ENCODE results near the gene EPAS1. TPM values are rescaled to one million over a fixed set of nuclear protein-coding genes. Genes with fewer than 3 reads are reported as not detected.
A peak's percentile ranks its signal among the peaks of the same experiment; 100 is the strongest.

The EPAS1 gene
- total and polyA plus RNA-seq, 2 of the 13 experiments (the other 11 are each of a cell fraction or from before 2014, with no cell fraction given): 47.1 to 182 TPM

DNA sequence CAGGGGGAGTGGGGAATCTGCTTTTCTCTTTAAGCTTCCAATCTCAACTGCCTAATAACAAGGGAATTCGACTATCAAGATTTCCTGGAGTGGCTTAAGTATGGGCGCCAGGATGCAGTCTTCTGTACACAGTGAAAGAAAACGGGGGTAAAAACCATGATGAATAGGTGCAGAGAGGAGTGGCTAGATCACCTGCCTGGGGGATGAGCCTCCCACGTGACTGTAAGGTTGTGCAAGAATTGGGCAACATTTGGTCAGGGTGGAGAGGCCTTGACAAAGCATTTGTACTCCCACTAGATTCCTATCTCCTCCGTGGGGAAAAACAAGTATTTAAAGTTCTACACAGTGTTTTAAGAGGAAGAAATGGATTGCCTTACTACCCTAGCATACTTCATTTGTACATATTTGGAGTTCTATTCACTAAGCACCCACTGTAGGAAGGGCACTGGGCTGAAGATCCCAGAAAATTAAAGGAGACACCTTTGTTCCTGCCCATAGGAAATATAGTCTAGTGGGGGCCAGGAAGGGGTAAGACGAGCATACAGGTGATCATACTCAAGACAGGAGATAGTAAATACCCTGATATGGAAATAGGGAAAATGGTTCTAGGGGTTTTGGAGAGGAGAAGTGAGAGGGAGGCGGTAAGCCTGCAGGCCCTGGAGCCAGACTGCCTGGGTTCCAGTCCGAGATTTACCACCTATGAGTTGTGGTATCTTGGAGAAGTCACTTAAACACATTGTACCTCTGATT, 29.2 kb downstream of the EPAS1 start (continued):
- peak; percentile 93 to 94 for TF ChIP-seq EP300 (IDR thresholded peaks at IDR 0.05; ENCODE audit: low read depth in 2 of 2, low read length in 2 of 2)
- TF ChIP-seq EP300 (CRISPR knock-in tag; IDR thresholded peaks at IDR 0.05; ENCODE audit: borderline replicate concordance): peak; percentile 70; the same call in 1 of the 2 replicates
- peak; percentile 81 for TF ChIP-seq GATA4 (IDR thresholded peaks at IDR 0.05; ENCODE audit: borderline replicate concordance, low read depth)
- peak; percentile 71 for TF ChIP-seq SIX1 (CRISPR knock-in tag; IDR thresholded peaks at IDR 0.05; ENCODE audit: borderline replicate concordance)
- TF ChIP-seq ZNF367 (CRISPR knock-in tag; IDR thresholded peaks at IDR 0.05; ENCODE audit: borderline replicate concordance): no peak; the same call in 1 of the 2 replicates
- no peak for TF ChIP-seq MAZ (IDR thresholded peaks at IDR 0.05; ENCODE audit: borderline replicate concordance, low read depth, low read length)
- peak; percentile 42; the same call in 1 of the 2 replicates for TF ChIP-seq MAZ (CRISPR knock-in tag; IDR thresholded peaks at IDR 0.05; ENCODE audit: low read depth)
- TF ChIP-seq RBFOX2 (IDR thresholded peaks at IDR 0.05; ENCODE audit: low read depth, low read length): no peak
- TF ChIP-seq THYN1 (CRISPR knock-in tag; IDR thresholded peaks at IDR 0.05; ENCODE audit: borderline replicate concordance, low read depth): no peak
- TF ChIP-seq, protein P1, sequence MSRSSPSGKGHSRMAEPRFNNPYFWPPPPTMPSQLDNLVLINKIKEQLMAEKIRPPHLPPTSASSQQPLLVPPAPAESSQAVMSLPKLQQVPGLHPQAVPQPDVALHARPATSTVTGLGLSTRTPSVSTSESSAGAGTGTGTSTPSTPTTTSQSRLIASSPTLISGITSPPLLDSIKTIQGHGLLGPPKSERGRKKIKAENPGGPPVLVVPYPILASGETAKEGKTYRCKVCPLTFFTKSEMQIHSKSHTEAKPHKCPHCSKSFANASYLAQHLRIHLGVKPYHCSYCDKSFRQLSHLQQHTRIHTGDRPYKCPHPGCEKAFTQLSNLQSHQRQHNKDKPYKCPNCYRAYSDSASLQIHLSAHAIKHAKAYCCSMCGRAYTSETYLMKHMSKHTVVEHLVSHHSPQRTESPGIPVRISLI (CRISPR knock-in tag; IDR thresholded peaks at IDR 0.05; ENCODE audit: borderline replicate concordance): no peak
- no peak for TF ChIP-seq NFE2L1 (CRISPR knock-in tag; IDR thresholded peaks at IDR 0.05; ENCODE audit: borderline replicate concordance)
- TF ChIP-seq TEAD3 (CRISPR knock-in tag; optimal IDR thresholded peaks at IDR 0.05; ENCODE audit: borderline replicate concordance): peak; percentile 82
- TF ChIP-seq, protein P2, sequence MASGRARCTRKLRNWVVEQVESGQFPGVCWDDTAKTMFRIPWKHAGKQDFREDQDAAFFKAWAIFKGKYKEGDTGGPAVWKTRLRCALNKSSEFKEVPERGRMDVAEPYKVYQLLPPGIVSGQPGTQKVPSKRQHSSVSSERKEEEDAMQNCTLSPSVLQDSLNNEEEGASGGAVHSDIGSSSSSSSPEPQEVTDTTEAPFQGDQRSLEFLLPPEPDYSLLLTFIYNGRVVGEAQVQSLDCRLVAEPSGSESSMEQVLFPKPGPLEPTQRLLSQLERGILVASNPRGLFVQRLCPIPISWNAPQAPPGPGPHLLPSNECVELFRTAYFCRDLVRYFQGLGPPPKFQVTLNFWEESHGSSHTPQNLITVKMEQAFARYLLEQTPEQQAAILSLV (CRISPR knock-in tag; IDR thresholded peaks at IDR 0.05; ENCODE audit: borderline replicate concordance): no peak
- TF ChIP-seq DNMT1 (CRISPR knock-in tag; IDR thresholded peaks at IDR 0.05): no peak
- no peak for TF ChIP-seq JUN (CRISPR knock-in tag; IDR thresholded peaks at IDR 0.05)
- TF ChIP-seq, protein P3, sequence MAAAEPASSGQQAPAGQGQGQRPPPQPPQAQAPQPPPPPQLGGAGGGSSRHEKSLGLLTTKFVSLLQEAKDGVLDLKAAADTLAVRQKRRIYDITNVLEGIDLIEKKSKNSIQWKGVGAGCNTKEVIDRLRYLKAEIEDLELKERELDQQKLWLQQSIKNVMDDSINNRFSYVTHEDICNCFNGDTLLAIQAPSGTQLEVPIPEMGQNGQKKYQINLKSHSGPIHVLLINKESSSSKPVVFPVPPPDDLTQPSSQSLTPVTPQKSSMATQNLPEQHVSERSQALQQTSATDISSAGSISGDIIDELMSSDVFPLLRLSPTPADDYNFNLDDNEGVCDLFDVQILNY (CRISPR knock-in tag; conservative IDR thresholded peaks at IDR 0.05): no peak
- no peak for TF ChIP-seq SUZ12 (IDR thresholded peaks at IDR 0.05; ENCODE audit: low read depth, low read length)
- no peak for TF ChIP-seq NR2F1 (CRISPR knock-in tag; IDR thresholded peaks at IDR 0.05)
- no peak for TF ChIP-seq U2AF1 (optimal IDR thresholded peaks at IDR 0.05; ENCODE audit: low read depth, low read length)
- peak; percentile 88 for TF ChIP-seq ZNF317 (CRISPR knock-in tag; IDR thresholded peaks at IDR 0.05)
- TF ChIP-seq CHD4 (IDR thresholded peaks at IDR 0.05; ENCODE audit: borderline replicate concordance, low read length): peak; percentile 40; the same call in 1 of the 2 replicates
- TF ChIP-seq, protein P4, sequence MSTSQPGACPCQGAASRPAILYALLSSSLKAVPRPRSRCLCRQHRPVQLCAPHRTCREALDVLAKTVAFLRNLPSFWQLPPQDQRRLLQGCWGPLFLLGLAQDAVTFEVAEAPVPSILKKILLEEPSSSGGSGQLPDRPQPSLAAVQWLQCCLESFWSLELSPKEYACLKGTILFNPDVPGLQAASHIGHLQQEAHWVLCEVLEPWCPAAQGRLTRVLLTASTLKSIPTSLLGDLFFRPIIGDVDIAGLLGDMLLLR (CRISPR knock-in tag; IDR thresholded peaks at IDR 0.05): no peak
- 0 out of 2 replicates have a peak, but pooled peaks have one; percentile 52 for TF ChIP-seq SIN3A (IDR thresholded peaks at IDR 0.05; ENCODE audit: borderline replicate concordance, low read depth, low read length)
